IMR-90 (cell line): ENCODE measurements around the gene C11orf58. TPM values are rescaled to one million over a fixed set of nuclear protein-coding genes. Genes with fewer than 3 reads are reported as not detected.

Experiments used
- ATAC-seq: fragments of 200-7000 bp; cut with Tn5 transposase; 2 replicates; pipeline ENCODE4 v1.9.1; 2020; ENCODE audit warnings: low read depth, mild to moderate bottlenecking, moderate library complexity
- BruUV-seq: library from RNA; stranded (reverse); fragments of 400-500 nt; replicated peaks from 2 replicates; lab custom pipeline; 2021; lab: Mats Ljungman, UMichigan
- CTCF ChIA-PET: fragments of 300-600 bp; formaldehyde crosslinking; extraction: SDS; loops from one replicate; lab custom pipeline; 2021; ENCODE audit warnings: antibody characterized with exemption; lab: Yijun Ruan, JAX
- POLR2A ChIA-PET: fragments of 300-600 bp; sonication (Branson Sonifier 250); formaldehyde crosslinking; loops from one replicate; lab custom pipeline; 2022; ENCODE audit warnings: antibody characterized with exemption; ENCODE audit not compliant: unreplicated experiment; lab: Charles Lee
- DNase-seq: peaks from one replicate; pipeline ENCODE4 v3.0.0; 2013
- H2AFZ ChIP-seq: replicated peaks from 2 replicates; pipeline ENCODE3; 2013; ENCODE audit warnings: low read length, mild to moderate bottlenecking; ENCODE audit not compliant: poor library complexity
- H2AK5ac ChIP-seq: 2 replicates; pipeline ENCODE4 v1.6.1; 2013; ENCODE audit warnings: low read depth, low read length, inconsistent platforms
- H2AK9ac ChIP-seq: replicated peaks from 2 replicates; pipeline ENCODE3; 2013; ENCODE audit warnings: mild to moderate bottlenecking, low read depth, low read length, moderate library complexity; ENCODE audit not compliant: poor library complexity
- H2BK120ac ChIP-seq: 2 replicates; pipeline ENCODE4 v1.6.1; 2013; ENCODE audit warnings: low read depth, low read length, inconsistent platforms
- H2BK15ac ChIP-seq: 3 replicates; pipeline ENCODE4 v1.6.1; 2013; ENCODE audit warnings: low read depth, low read length, inconsistent platforms
- H2BK20ac ChIP-seq: 2 replicates; pipeline ENCODE4 v1.6.1; 2013; ENCODE audit warnings: low read depth, mild to moderate bottlenecking, inconsistent platforms, low read length, moderate library complexity
- H2BK5ac ChIP-seq: 2 replicates; pipeline ENCODE4 v1.6.1; 2013; ENCODE audit warnings: mild to moderate bottlenecking, low read depth, low read length, inconsistent platforms; ENCODE audit not compliant: poor library complexity, severe bottlenecking
- H3K14ac ChIP-seq: replicated peaks from 2 replicates; pipeline ENCODE4 v1.6.1; 2013; ENCODE audit warnings: low read depth, low read length, inconsistent platforms
- H3K18ac ChIP-seq: 2 replicates; pipeline ENCODE4 v1.6.1; 2013; ENCODE audit warnings: low read depth, low read length, control low read depth
- H3K23ac ChIP-seq: 2 replicates; pipeline ENCODE4 v1.6.1; 2013; ENCODE audit warnings: low read depth, low read length, inconsistent platforms
- H3K27ac ChIP-seq: 2 replicates; pipeline ENCODE4 v1.5.1; 2013; ENCODE audit warnings: mild to moderate bottlenecking, control low read depth, low read length; ENCODE audit not compliant: insufficient read depth
- H3K27me3 ChIP-seq: 2 replicates; pipeline ENCODE4 v1.6.1; 2013; ENCODE audit warnings: low read length; ENCODE audit not compliant: control insufficient read depth, insufficient read depth
- H3K36me3 ChIP-seq: 2 replicates; pipeline ENCODE4 v1.6.1; 2013; ENCODE audit warnings: low read length, mixed read lengths; ENCODE audit not compliant: control insufficient read depth, insufficient read depth
- H3K4ac ChIP-seq: 2 replicates; pipeline ENCODE4 v1.6.1; 2013; ENCODE audit warnings: low read depth, low read length, inconsistent platforms
- H3K4me1 ChIP-seq: 2 replicates; pipeline ENCODE4 v1.6.1; 2013; ENCODE audit warnings: low read length, mixed read lengths; ENCODE audit not compliant: control insufficient read depth, insufficient read depth
- H3K4me2 ChIP-seq: 2 replicates; pipeline ENCODE4 v1.6.1; 2013; ENCODE audit warnings: low read depth, mild to moderate bottlenecking, control low read depth, low read length, moderate library complexity
- H3K4me3 ChIP-seq: 2 replicates; pipeline ENCODE4 v1.5.1; 2013; ENCODE audit warnings: low read depth, mild to moderate bottlenecking, control low read depth, low read length, moderate library complexity; ENCODE audit not compliant: insufficient read depth
- H3K56ac ChIP-seq: 2 replicates; pipeline ENCODE4 v1.6.1; 2013; ENCODE audit warnings: low read length, inconsistent platforms; ENCODE audit not compliant: insufficient read depth; ENCODE audit errors: extremely low read depth
- H3K79me1 ChIP-seq, 2 experiments: 2 replicates each; pipeline ENCODE4 v1.6.1; 2013; ENCODE audit warnings: low read length in 2 of 2, inconsistent platforms in 1 of 2, low read depth in 1 of 2
- H3K9ac ChIP-seq: 2 replicates; pipeline ENCODE4 v1.6.1; 2013; ENCODE audit warnings: low read depth, low read length, control low read depth
- H3K9me1 ChIP-seq: 2 replicates; pipeline ENCODE4 v1.6.1; 2013; ENCODE audit warnings: low read length, inconsistent platforms; ENCODE audit not compliant: insufficient read depth
- H3K9me3 ChIP-seq: 2 replicates; pipeline ENCODE4 v1.6.1; 2013; ENCODE audit warnings: low read length; ENCODE audit not compliant: control insufficient read depth, insufficient read depth
- H4K20me1 ChIP-seq: 2 replicates; pipeline ENCODE4 v1.6.1; 2013; ENCODE audit warnings: low read length, inconsistent platforms; ENCODE audit not compliant: insufficient read depth
- H4K5ac ChIP-seq: 2 replicates; pipeline ENCODE4 v1.6.1; 2013; ENCODE audit warnings: mild to moderate bottlenecking, low read depth, low read length, control low read depth
- H4K8ac ChIP-seq, 2 experiments: 2 replicates each; pipeline ENCODE4 v1.6.1; 2013; ENCODE audit warnings: low read depth in 2 of 2, low read length in 2 of 2, control low read depth in 1 of 2, inconsistent platforms in 1 of 2
- H4K91ac ChIP-seq: 2 replicates; pipeline ENCODE4 v1.6.1; 2013; ENCODE audit warnings: low read depth, low read length, inconsistent platforms; ENCODE audit not compliant: insufficient read depth
- POLR2A ChIP-seq: IDR thresholded peaks from 2 replicates; pipeline ENCODE4 v1.6.1; 2012; ENCODE audit warnings: mild to moderate bottlenecking, low read depth, low read length
- SMC3 ChIP-seq: fragments of 150-350 bp; IDR thresholded peaks from 2 replicates; pipeline ENCODE4 v1.6.1; 2016; ENCODE audit warnings: low read depth, mild to moderate bottlenecking, antibody characterized with exemption, low read length, moderate library complexity
- dilution Hi-C: fragments of 300-500 bp; cut with HindIII; formaldehyde crosslinking; loops from one replicate; pipeline ENCODE4 v1.14.3; 2018; ENCODE audit warnings: low sequenced_read_pairs; ENCODE audit not compliant: unreplicated experiment
- in situ Hi-C: fragments of 300-500 bp; cut with MboI; formaldehyde crosslinking; loops from 3 replicates; pipeline ENCODE4 v1.14.3; 2019; ENCODE audit warnings: low sequenced_read_pairs, inconsistent platforms, mixed read lengths
- intact Hi-C: fragments of 100-400 bp; cut with micrococcal nuclease; formaldehyde crosslinking; loops from 2 replicates; pipeline ENCODE4 v1.10.0; 2022
- polyA plus RNA-seq, 3 experiments: library from polyadenylated mRNA; depleted of rRNA; stranded (reverse); fragments of >200 nt; gene quantifications; 2 replicates each; pipeline ENCODE4 v1.2.3, GENCODE V29; 2012; ENCODE audit warnings: low replicate concordance in 1 of 3
- total RNA-seq: library from RNA; depleted of rRNA; stranded (reverse); fragments of >200 nt; gene quantifications from 2 replicates; pipeline ENCODE4 v1.2.3, GENCODE V29; 2012
- TF ChIP-seq, protein P1 (sequence below): conservative IDR thresholded peaks from 2 replicates; pipeline ENCODE4 v1.5.1; 2012; ENCODE audit warnings: mild to moderate bottlenecking, low read depth, low read length, improper control_type of control experiment

Gene C11orf58
- total and polyA plus RNA-seq, 2 of the 4 experiments (the other 2 are of a cell fraction) = 53.8 to 67.8 TPM

DNA sequence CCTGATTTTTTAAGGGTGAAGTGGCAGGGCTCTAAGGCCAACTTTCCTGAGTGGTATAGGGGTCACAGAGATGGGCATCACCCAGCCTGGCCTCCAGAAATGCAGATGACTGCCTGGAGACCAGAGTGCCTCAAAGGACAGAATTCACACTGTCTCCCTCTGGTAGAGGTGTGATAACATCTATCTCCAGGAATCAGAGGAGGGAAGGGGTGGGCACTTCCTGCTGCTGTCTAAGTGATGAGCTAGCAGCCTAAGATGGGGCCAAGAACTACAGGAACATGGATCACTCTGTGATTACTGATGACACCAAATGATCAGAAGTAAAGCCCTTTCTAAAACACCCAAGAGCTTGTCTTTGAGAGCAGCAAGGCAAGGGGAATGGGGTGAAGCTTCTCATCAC, 61.9 kb downstream of the C11orf58 start:
- Histone ChIP-seq H2BK15ac (no peak overlapping the region), H3K14ac (no peak overlapping the region), H2BK120ac (no peak overlapping the region), H2BK5ac (no peak overlapping the region), H4K8ac (no peak overlapping the region), H4K20me1 (no peaks in the 10 kb centered on the region), H3K23ac (no peak overlapping the region), H2AK9ac (no peak overlapping the region), H3K4me3 (no peak overlapping the region), H3K36me3 (no peaks in the 10 kb centered on the region), H3K4me2 (no peak overlapping the region), H3K9ac (no peak overlapping the region), H2AFZ (peak overlapping the region; percentile 6), H3K18ac (no peak overlapping the region), H2BK20ac (no peak overlapping the region), H2AK5ac (no peak overlapping the region), H3K9me3 (no peaks in the 10 kb centered on the region), H3K4me1 (no peaks in the 10 kb centered on the region; the same call in 1 of the 2 replicates), H4K5ac (no peak overlapping the region), H3K79me1 (no peaks in the 10 kb centered on the region), H3K27ac (no peak overlapping the region), H3K4ac (no peak overlapping the region), H3K27me3 (peaks cover 9% of the 10 kb centered on the region), H3K9me1 (no peaks in the 10 kb centered on the region), H3K56ac (no peak overlapping the region), H4K91ac (no peak overlapping the region)
- in situ Hi-C loops (no loop called here), intact Hi-C loops (no loop called here), dilution Hi-C loops (no loop called here)
- POLR2A ChIA-PET = no interaction called here
- TF ChIP-seq POLR2A (no peak), SMC3 (no peak)
- TF ChIP-seq, protein P1, sequence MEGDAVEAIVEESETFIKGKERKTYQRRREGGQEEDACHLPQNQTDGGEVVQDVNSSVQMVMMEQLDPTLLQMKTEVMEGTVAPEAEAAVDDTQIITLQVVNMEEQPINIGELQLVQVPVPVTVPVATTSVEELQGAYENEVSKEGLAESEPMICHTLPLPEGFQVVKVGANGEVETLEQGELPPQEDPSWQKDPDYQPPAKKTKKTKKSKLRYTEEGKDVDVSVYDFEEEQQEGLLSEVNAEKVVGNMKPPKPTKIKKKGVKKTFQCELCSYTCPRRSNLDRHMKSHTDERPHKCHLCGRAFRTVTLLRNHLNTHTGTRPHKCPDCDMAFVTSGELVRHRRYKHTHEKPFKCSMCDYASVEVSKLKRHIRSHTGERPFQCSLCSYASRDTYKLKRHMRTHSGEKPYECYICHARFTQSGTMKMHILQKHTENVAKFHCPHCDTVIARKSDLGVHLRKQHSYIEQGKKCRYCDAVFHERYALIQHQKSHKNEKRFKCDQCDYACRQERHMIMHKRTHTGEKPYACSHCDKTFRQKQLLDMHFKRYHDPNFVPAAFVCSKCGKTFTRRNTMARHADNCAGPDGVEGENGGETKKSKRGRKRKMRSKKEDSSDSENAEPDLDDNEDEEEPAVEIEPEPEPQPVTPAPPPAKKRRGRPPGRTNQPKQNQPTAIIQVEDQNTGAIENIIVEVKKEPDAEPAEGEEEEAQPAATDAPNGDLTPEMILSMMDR = no peak
- DNase-seq (no peak), ATAC-seq (no peak)
- no TSS peak for BruUV-seq
- CTCF ChIA-PET = no interaction called here
